HepG2 (cell line): ENCODE data around the gene CFL1. TPM values are rescaled to one million over a fixed set of nuclear protein-coding genes. Genes with fewer than 3 reads are reported as not detected.

Experiments used
- ATAC-seq: fragments of 200-7000 bp; cut with Tn5 transposase; 3 replicates; pipeline ENCODE4 v1.9.1; 2020; ENCODE audit warnings: mild to moderate bottlenecking, moderate library complexity
- BruUV-seq: library from RNA; stranded (reverse); fragments of 400-500 nt; replicated peaks from 2 replicates; lab custom pipeline; 2021; lab: Mats Ljungman, UMichigan
- CTCF ChIA-PET: fragments of 300-600 bp; formaldehyde crosslinking; extraction: SDS; loops from one replicate; lab custom pipeline; 2021; ENCODE audit warnings: low total read pairs, inconsistent platforms, low intra/inter-chr PET ratio; lab: Yijun Ruan, JAX
- POLR2A ChIA-PET: fragments of 350-600 bp; sonication (Branson Sonifier 250); formaldehyde crosslinking; loops from one replicate; lab custom pipeline; 2020; ENCODE audit warnings: antibody characterized with exemption, inconsistent platforms; lab: Yijun Ruan, JAX
- DNase-seq: peaks from one replicate; pipeline ENCODE4 v3.0.0-alpha.2; 2015; ENCODE audit warnings: low spot score
- FAIRE-seq: peaks from 3 replicates; lab custom pipeline; 2011; peaks lifted over from hg19 to GRCh38; lab: Jason Lieb, UNC
- H2AFZ ChIP-seq: one replicate; pipeline ENCODE4 v1.6.1; 2011; ENCODE audit warnings: low read length, inconsistent platforms
- H3K27ac ChIP-seq: fragments of 300-600 bp; 3 replicates; pipeline ENCODE4 v1.8.0; 2011; ENCODE audit warnings: mixed run types, mild to moderate bottlenecking, mixed read lengths, low read length, inconsistent platforms; ENCODE audit not compliant: insufficient read depth; ENCODE audit errors: extremely low read length
- H3K27me3 ChIP-seq, 2 experiments: fragments of 200-600 bp in 1 of 2; 2 replicates in 1 of 2; 3 replicates in 1 of 2; pipeline versions ENCODE4 v1.6.0 to v1.8.0; 2011; ENCODE audit warnings: low read length in 2 of 2, mild to moderate bottlenecking in 2 of 2, moderate library complexity in 2 of 2, inconsistent platforms in 1 of 2; ENCODE audit not compliant: insufficient read depth in 2 of 2, control insufficient read depth in 1 of 2
- H3K36me3 ChIP-seq, 2 experiments: fragments of 200-600 bp in 1 of 2; replicated peaks in 1 of 2; 2 replicates in 1 of 2; 3 replicates in 1 of 2; pipeline versions ENCODE4 v1.5.1 to v1.8.0; 2011; ENCODE audit warnings: low read length in 2 of 2, inconsistent platforms in 1 of 2; ENCODE audit not compliant: insufficient read depth in 2 of 2, control insufficient read depth in 1 of 2
- H3K4me1 ChIP-seq: 2 replicates; pipeline ENCODE4 v1.5.1; 2012; ENCODE audit warnings: low read length, inconsistent platforms; ENCODE audit not compliant: insufficient read depth
- H3K4me2 ChIP-seq: 2 replicates; pipeline ENCODE4 v1.6.0; 2011; ENCODE audit warnings: low read depth, low read length, inconsistent platforms
- H3K4me3 ChIP-seq, 3 experiments: fragments of 200-600 bp in 1 of 3; sonication (generic), shearing (Covaris generic) in 1 of 3; replicated peaks in 1 of 3; 2 replicates each; pipeline ENCODE4 v1.5.1; 2011 to 2016; ENCODE audit warnings: low read length in 3 of 3, inconsistent platforms in 2 of 3, low read depth in 2 of 3, mild to moderate bottlenecking in 2 of 3, control low read depth in 1 of 3, mixed read lengths in 1 of 3; ENCODE audit not compliant: insufficient read depth in 1 of 3
- H3K79me2 ChIP-seq: one replicate; pipeline ENCODE4 v1.6.1; 2011; ENCODE audit warnings: low read length, inconsistent platforms; ENCODE audit not compliant: insufficient read depth
- H3K9ac ChIP-seq: 2 replicates; pipeline ENCODE4 v1.6.0; 2011; ENCODE audit warnings: mild to moderate bottlenecking, low read depth, low read length, inconsistent platforms; ENCODE audit not compliant: insufficient read depth
- H3K9me3 ChIP-seq: 2 replicates; pipeline ENCODE4 v1.5.1; 2012; ENCODE audit warnings: mild to moderate bottlenecking, low read length
- H4K20me1 ChIP-seq: 2 replicates; pipeline ENCODE4 v1.6.0; 2011; ENCODE audit warnings: inconsistent platforms, mild to moderate bottlenecking, low read length, moderate library complexity; ENCODE audit not compliant: insufficient read depth
- ATRX ChIP-seq: sonication (generic); formaldehyde crosslinking; IDR thresholded peaks from 2 replicates; pipeline ENCODE4 v1.4.0; 2020; ENCODE audit warnings: missing genetic modification reagents, borderline replicate concordance
- FOXO1 ChIP-seq: sonication (generic); formaldehyde crosslinking; IDR thresholded peaks from 2 replicates; pipeline ENCODE4 v1.4.0; 2020; ENCODE audit warnings: missing genetic modification reagents
- HNRNPUL1 ChIP-seq: fragments of 200-400 bp; formaldehyde crosslinking; IDR thresholded peaks from 2 replicates; pipeline ENCODE4 v1.6.1; 2017; ENCODE audit warnings: low read depth, mild to moderate bottlenecking, low read length, moderate library complexity
- NBN ChIP-seq: fragments of 450-650 bp; conservative IDR thresholded peaks from 2 replicates; pipeline ENCODE4 v1.6.1; 2017
- NFRKB ChIP-seq: fragments of 450-650 bp; IDR thresholded peaks from 2 replicates; pipeline ENCODE4 v1.6.1; 2017
- REXO4 ChIP-seq: sonication (generic); formaldehyde crosslinking; IDR thresholded peaks from 2 replicates; pipeline ENCODE4 v1.8.0; 2022; ENCODE audit warnings: missing genetic modification reagents, mild to moderate bottlenecking, borderline replicate concordance
- ZFP62 ChIP-seq: sonication (generic); formaldehyde crosslinking; IDR thresholded peaks from 2 replicates; pipeline ENCODE4 v1.4.0; 2020; ENCODE audit warnings: missing genetic modification reagents
- ZNF460 ChIP-seq: sonication (generic); formaldehyde crosslinking; IDR thresholded peaks from 2 replicates; pipeline ENCODE4 v1.5.1; 2020; ENCODE audit warnings: missing genetic modification reagents, mild to moderate bottlenecking, borderline replicate concordance
- ZNF570 ChIP-seq: sonication (generic); formaldehyde crosslinking; IDR thresholded peaks from 2 replicates; pipeline ENCODE4 v1.4.0; 2020; ENCODE audit warnings: mild to moderate bottlenecking, missing genetic modification reagents, borderline replicate concordance
- ZNF629 ChIP-seq: sonication (generic); formaldehyde crosslinking; conservative IDR thresholded peaks from 2 replicates; pipeline ENCODE4 v1.5.0; 2020; ENCODE audit warnings: missing genetic modification reagents
- WGBS: methylation state at CpG from one replicate; pipeline ENCODE4 v1.1.6; 2017; ENCODE audit warnings: low lambda C conversion rate; 5-methylcytosine and 5-hydroxymethylcytosine counted together
- in situ Hi-C: cut with HindIII; loops from 2 replicates; pipeline ENCODE4 v1.10.0; 2017; ENCODE audit warnings: low pct_unique_long_range_greater_than_20kb; ENCODE audit not compliant: extremely low pct_ligation_motif_present
- intact Hi-C: fragments of 100-400 bp; cut with micrococcal nuclease; formaldehyde crosslinking; loops from one replicate; pipeline ENCODE4 v1.10.0; 2022; ENCODE audit not compliant: unreplicated experiment
- polyA plus RNA-seq, 8 experiments: library from polyadenylated mRNA; depleted of rRNA in 3 of 8; stranded (reverse) in 7 of 8; unstranded in 1 of 8; fragments of >200 nt; fragmentation: Illumina TruSeq in 4 of 8; extraction: Trizol in 4 of 8; gene quantifications; 2 replicates each; pipeline versions ENCODE4 v1.2.1 to v1.2.3, GENCODE V29; 2011 to 2016; ENCODE audit warnings: low read depth in 4 of 8, missing spikeins in 1 of 8, mixed read lengths in 1 of 8; ENCODE audit not compliant: insufficient read depth in 1 of 8
- total RNA-seq, 5 experiments: library from RNA; depleted of rRNA; stranded (reverse); fragments of >200 nt; fragmentation: Illumina TruSeq; extraction: Trizol; gene quantifications; 2 replicates each; pipeline ENCODE4 v1.2.3, GENCODE V29; 2016; ENCODE audit warnings: low read depth in 1 of 5
- TF ChIP-seq, protein P1 (sequence below): sonication (generic); formaldehyde crosslinking; IDR thresholded peaks from 2 replicates; pipeline ENCODE4 v1.5.0; 2020; ENCODE audit warnings: missing genetic modification reagents, mild to moderate bottlenecking, borderline replicate concordance
- TF ChIP-seq, protein P2 (sequence below): sonication (generic); formaldehyde crosslinking; IDR thresholded peaks from 2 replicates; pipeline ENCODE4 v1.4.0; 2020; ENCODE audit warnings: mild to moderate bottlenecking, missing genetic modification reagents

CFL1 gene
- total and polyA plus RNA-seq, 2 of the 13 experiments (the other 11 are each of a cell fraction or from before 2014, with no cell fraction given), result 379 to 383 TPM

DNA sequence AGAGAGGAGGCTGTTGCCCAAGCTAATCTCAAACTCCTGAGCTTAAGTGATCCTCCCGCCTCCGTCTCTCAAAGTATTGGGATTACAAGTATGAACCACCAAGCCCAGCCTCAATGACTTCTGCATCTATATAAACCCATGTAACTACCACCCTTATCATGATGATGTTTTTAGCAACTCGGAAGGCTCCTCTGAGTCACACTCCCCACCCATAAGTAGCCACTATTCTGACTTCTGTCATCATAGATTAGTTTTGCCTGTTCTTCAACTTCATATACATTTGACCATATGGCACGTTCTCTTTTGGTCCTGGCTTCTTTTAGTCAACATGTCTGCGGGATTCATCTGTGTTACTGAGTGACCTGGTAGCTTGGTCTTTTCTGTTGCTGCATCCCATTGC, 48.6 kb upstream of the CFL1 start (continued):
- TF ChIP-seq ZNF570 (CRISPR knock-in tag) (no peak), HNRNPUL1 (no peak), ZFP62 (no peak), REXO4 (CRISPR knock-in tag) (no peak), NBN (no peak), FOXO1 (CRISPR knock-in tag) (no peak), NFRKB (no peak), ZNF460 (CRISPR knock-in tag) (no peak), ATRX (CRISPR knock-in tag) (no peak)
- TF ChIP-seq, protein P1, sequence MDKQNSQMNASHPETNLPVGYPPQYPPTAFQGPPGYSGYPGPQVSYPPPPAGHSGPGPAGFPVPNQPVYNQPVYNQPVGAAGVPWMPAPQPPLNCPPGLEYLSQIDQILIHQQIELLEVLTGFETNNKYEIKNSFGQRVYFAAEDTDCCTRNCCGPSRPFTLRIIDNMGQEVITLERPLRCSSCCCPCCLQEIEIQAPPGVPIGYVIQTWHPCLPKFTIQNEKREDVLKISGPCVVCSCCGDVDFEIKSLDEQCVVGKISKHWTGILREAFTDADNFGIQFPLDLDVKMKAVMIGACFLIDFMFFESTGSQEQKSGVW (CRISPR knock-in tag), result no peak
- TF ChIP-seq, protein P2, sequence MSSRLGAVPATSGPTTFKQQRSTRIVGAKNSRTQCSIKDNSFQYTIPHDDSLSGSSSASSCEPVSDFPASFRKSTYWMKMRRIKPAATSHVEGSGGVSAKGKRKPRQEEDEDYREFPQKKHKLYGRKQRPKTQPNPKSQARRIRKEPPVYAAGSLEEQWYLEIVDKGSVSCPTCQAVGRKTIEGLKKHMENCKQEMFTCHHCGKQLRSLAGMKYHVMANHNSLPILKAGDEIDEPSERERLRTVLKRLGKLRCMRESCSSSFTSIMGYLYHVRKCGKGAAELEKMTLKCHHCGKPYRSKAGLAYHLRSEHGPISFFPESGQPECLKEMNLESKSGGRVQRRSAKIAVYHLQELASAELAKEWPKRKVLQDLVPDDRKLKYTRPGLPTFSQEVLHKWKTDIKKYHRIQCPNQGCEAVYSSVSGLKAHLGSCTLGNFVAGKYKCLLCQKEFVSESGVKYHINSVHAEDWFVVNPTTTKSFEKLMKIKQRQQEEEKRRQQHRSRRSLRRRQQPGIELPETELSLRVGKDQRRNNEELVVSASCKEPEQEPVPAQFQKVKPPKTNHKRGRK, result no peak
- TF ChIP-seq, all 625 proteins: peak for 0

DNA sequence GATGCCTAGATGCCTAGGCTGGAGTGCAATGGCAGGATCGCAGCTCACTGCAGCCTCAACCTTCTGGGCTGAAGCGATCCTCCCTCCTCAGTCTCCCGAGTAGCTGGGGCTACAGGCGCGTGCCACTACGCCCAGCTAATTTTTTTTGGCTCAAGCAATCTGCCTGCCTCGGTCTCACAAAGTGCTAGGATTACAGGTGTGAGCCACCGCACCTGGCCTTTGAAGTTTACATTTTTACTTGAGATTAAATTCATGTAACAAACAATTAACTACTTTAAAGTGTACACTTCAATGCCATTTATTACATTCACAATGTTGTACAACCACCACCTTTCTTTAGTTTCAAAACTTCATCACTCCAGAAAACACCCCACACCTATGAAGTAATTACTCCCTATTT, 45.7 kb upstream of the CFL1 start:
- no TSS peak for BruUV-seq
- no peak for FAIRE-seq
- H3K4me2 ChIP-seq, result peak overlapping the region; percentile 65; the same call in 1 of the 2 replicates
- no peak for DNase-seq
- no peak overlapping the region for H2AFZ ChIP-seq
- ATAC-seq, result no peak
- H3K4me1 ChIP-seq, result peaks cover 42% of the 10 kb centered on the region
- H3K4me3 ChIP-seq, result no peak overlapping the region
- no peak for TF ChIP-seq ZNF629 (CRISPR knock-in tag)
- TF ChIP-seq, all 625 proteins: peak for 0
- H3K27me3 ChIP-seq, result peaks cover 0 to 1% of the 10 kb centered on the region in 2 experiments; a peak in 1 of 5 replicates
- in situ Hi-C loops, result no loop called here
- intact Hi-C loops, result no loop called here
- no peaks in the 10 kb centered on the region for H3K9me3 ChIP-seq
- POLR2A ChIA-PET, result interaction anchor here (1.3 to 6.2 kb wide), 2 partner anchors 11 to 13 kb away, joined by 12 to 95 read pairs; partner anchors contain the start of genes CCDC85B and FIBP
- 50% methylated on average over 8 of the region's 8 CpGs for WGBS
- CTCF ChIA-PET, result interaction anchor here (1.1 kb wide), 1 partner anchor 85 kb away, joined by 3 read pairs; no protein-coding TSS in a partner anchor
- H3K36me3 ChIP-seq, result no peaks in the 10 kb centered on the region
- H3K79me2 ChIP-seq, result peaks cover 3% of the 10 kb centered on the region
- H3K9ac ChIP-seq, result no peak overlapping the region
- no peak overlapping the region for H3K27ac ChIP-seq
- no peaks in the 10 kb centered on the region for H4K20me1 ChIP-seq
